ENCODE data around the gene ABHD14A.

Gene ABHD14A

GRCh38 chr3:51958603-51959521, 16.0 kb upstream of the ABHD14A start:
- DNase-seq, result no peak

- DNase-seq, result no peak
Observed at GRCh38 chr3:51959651-51960050, 15.2 kb upstream of the ABHD14A start.

- no peak for DNase-seq
Observed at GRCh38 chr3:51960386-51960785, 14.5 kb upstream of the ABHD14A start.

- no peak for DNase-seq
Observed at GRCh38 chr3:51961011-51961410, 13.9 kb upstream of the ABHD14A start.

- DNase-seq, result no peak
Observed at GRCh38 chr3:51961602-51962569, 13.0 kb upstream of the ABHD14A start.

- DNase-seq, result no peak
Observed at GRCh38 chr3:51962854-51963530, 11.9 kb upstream of the ABHD14A start.

GRCh38 chr3:51963951-51964451, 10.9 kb upstream of the ABHD14A start:
- no peak for DNase-seq

- no peak for DNase-seq
Observed at GRCh38 chr3:51964521-51964920, 10.3 kb upstream of the ABHD14A start.

- DNase-seq, result no peak
Observed at GRCh38 chr3:51966016-51966415, 8.8 kb upstream of the ABHD14A start.

- no peak for DNase-seq
Observed at GRCh38 chr3:51966486-51966885, 8.4 kb upstream of the ABHD14A start.

GRCh38 chr3:51966922-51967383, 7.9 kb upstream of the ABHD14A start:
- DNase-seq, result no peak

GRCh38 chr3:51967384-51968169, 7.3 kb upstream of the ABHD14A start, which contains the start of gene PCBP4:
Gene PCBP4, minus strand, starts transcription at chr3:51967454. Its CDS starts 6,214 bp downstream, at chr3:51961240.
- DNase-seq, result no peak

- no peak for DNase-seq
Observed at GRCh38 chr3:51968170-51968775, 6.6 kb upstream of the ABHD14A start.

GRCh38 chr3:51968883-51969678, 5.8 kb upstream of the ABHD14A start:
- no peak for DNase-seq

- no peak for DNase-seq
Observed at GRCh38 chr3:51969841-51970240, 5.0 kb upstream of the ABHD14A start.

- no peak for DNase-seq
Observed at GRCh38 chr3:51970606-51971300, 4.1 kb upstream of the ABHD14A start.

- DNase-seq, result no peak
Observed at GRCh38 chr3:51971350-51971749, 3.5 kb upstream of the ABHD14A start.

- no peak for DNase-seq
Observed at GRCh38 chr3:51974277-51974962, 444 bp upstream of the ABHD14A start.

Data from activated gamma-delta T cell treated with Interleukin-2 at 50 U/mL for 16 hours (primary cell).